GM19438 (cell line): ENCODE data around the gene RPL31.
A peak's percentile ranks its signal among the peaks of the same experiment; 100 is the strongest.

ENCODE experiments used
- ATAC-seq: cut with Tn5 transposase; IDR thresholded peaks from one replicate; pipeline ENCODE4 v1.9.1; 2021; ENCODE audit warnings: low read depth; ENCODE audit not compliant: unreplicated experiment

The RPL31 gene

DNA sequence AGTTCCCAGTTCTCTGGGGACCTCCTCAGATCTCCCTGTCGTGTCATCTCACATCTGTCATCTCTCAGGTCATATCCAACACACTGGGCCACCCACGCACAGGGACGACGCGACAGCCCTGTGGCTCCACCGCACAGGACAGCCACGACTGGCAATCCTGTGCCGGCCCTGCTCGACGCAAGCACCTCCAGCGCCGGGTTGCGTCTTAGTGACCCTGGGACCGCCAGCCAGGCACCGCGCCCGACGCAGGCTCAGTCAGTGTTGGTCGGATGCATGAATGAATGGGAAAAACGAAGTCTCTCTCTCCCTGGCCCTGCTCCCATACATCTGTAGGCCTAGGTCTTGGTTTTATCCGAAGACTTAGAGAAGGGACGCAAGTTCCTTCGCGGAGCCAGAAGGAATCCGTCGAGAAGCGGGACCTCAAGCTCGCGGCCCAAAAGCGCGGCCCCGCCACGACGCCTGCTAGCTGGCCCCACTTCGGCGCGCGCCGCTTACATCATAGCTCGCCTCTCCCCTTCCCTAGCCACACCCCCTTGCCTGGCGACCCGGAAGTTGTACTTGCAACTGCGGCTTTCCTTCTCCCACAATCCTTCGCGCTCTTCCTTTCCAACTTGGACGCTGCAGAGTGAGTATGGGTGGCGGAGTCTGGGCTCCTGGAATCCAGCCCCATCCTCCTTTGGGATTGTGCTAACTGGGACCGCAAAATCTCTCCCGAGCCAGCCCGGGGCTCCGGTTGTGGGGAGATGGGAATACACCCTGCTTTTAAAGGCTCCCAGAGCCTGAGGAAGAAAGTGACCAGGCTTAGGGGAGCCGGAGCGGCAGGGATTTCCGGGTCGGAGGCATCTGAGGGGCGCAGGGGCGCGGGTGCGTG, at the start of gene RPL31:
RPL31 (plus strand) TSS at position 599 of the 871 bp plus-strand sequence. CDS start 413 bp downstream, outside the sequence.
- ATAC-seq = peak; percentile 97

GRCh38 chr2:100952512-100952911, 49.6 kb upstream of the RPL31 start:
- ATAC-seq = no peak

DNA sequence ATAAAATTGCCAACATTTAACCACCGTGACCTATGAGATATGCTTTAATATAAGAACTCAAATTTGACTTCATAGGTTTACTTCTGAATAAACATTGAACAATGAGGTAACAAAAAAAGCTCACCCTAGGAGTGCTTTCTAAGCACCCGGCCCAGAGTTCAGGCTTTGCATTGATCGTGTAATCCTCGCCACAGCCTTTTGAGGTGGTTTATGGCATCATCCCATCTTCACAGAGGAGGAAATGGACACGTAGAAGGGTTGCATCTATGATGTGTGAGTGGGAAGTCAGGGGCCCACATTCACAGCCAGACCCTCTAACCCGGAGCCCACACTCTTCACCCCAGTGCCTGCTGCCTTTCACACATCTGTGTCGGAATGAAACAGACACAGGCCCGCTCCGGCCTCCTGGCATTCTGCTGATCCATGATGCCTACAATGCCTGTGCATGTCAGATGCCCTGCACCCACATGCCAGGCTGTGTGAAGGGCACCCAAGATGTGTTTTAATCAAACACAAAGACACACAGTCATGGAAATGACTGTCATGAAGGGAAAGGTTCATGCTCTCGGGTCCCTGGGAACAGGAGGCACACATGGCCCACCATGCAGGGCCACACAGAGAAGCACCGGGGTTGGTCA, 48.6 kb upstream of the RPL31 start:
- ATAC-seq = no peak

GRCh38 chr2:100954044-100954420, 48.1 kb upstream of the RPL31 start:
- ATAC-seq = no peak

DNA sequence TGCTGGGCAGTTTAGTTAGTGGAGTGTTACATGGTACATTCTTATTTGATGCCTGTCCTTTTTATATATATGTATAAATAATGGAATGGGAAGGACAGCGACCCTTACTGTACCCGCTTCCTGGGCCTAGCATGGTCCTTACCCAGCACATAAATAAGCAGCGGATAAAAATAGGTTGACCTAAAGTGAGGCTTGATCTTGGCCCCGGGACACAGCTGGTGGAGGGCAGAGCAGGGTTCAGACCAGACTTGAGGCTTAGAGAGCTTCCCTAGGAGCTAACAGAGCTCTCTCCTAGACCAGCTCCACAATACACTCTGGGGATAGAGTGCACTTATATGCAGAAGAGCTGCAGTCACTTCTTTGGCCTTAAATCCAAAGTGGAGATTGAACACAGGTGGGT, 46.9 kb upstream of the RPL31 start:
- ATAC-seq = no peak

- no peak for ATAC-seq
These were observed 46.0 kb upstream of the RPL31 start for GRCh38 chr2:100956081-100956480.

GRCh38 chr2:100957996-100958653, 44.0 kb upstream of the RPL31 start:
- no peak for ATAC-seq

GRCh38 chr2:100959225-100959880, 42.7 kb upstream of the RPL31 start:
- no peak for ATAC-seq

- ATAC-seq = no peak
These were observed 41.4 kb upstream of the RPL31 start for GRCh38 chr2:100960688-100961087.

GRCh38 chr2:100962366-100963025, 39.6 kb upstream of the RPL31 start:
- ATAC-seq = no peak

DNA sequence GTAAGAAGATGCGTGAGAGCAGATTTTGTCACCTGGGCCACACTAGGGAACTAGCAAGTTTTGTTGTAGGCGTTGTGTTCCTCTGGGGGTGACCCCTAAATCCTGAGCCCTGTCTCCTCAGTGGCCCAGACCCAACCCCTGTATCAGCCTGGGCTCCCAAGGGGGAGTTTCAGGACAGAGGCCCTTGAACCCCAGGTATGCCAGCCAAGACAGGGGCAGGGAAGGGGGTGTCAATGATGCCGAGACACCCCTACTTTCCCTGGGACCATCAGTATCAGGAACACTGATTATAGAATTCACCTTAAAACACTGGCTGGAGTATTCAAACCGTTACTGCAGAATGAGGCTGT, 39.1 kb upstream of the RPL31 start:
- ATAC-seq = no peak

DNA sequence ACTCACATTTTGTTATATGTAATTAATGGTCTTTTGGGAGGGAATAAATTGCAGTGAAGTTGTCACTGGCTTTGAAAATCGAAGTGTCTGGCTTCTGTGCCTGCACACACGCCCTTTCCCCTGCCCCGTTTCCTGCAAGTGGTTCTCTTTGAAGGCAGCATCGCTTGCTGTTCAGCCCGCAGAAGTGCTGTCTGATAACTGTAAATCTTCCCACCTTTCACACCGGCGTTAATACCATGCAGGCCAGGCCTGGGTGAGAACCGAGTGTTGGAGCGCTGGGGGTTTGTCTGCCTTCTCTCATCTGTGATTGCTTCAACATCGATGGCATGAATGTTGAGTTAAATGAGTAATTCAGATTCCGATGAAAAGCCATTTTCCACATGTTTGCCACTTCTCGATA, 37.9 kb upstream of the RPL31 start:
- ATAC-seq = no peak

GRCh38 chr2:100964681-100965169, 37.4 kb upstream of the RPL31 start:
- ATAC-seq = no peak

DNA sequence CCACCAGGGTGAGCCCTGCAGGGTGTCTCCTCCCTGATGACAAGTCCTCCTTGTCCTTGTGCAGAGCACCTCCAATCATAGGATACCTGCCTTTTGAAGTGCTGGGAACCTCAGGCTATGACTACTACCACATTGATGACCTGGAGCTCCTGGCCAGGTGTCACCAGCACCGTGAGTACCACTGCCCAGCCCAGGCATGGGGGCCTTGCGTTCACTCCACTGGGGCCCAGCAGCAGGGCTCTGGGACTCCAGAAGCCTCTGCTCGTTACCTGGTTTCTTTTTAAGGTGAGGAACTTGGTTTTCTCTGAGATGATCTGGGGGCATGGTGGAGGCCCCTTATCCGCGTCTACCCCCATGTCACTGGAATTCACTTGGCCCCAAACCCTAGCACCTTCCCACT, 36.5 kb upstream of the RPL31 start:
- ATAC-seq = no peak

GRCh38 chr2:100967716-100968115, 34.4 kb upstream of the RPL31 start:
- no peak for ATAC-seq

- ATAC-seq = no peak
These were observed 33.6 kb upstream of the RPL31 start for GRCh38 chr2:100968146-100969145.

DNA sequence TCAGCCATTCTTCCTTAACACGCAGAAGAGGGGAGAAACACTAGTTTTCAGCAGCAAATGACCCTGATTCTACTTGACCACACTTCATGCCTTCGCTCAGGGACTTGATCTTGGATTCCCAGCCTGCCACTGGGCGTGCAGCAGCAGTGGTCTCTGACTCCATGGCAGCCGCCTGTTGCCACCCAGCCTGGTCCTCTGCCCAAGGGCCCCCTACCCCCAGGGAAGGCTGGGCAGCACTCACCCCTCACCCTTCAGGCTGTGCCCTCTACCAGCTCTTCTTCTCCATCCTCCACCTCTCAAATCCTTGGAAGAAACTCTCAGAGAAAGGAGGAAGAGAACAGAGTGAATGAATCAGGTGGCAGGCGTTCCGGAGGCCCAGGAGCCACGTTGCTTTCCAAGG, 32.1 kb upstream of the RPL31 start:
- no peak for ATAC-seq

DNA sequence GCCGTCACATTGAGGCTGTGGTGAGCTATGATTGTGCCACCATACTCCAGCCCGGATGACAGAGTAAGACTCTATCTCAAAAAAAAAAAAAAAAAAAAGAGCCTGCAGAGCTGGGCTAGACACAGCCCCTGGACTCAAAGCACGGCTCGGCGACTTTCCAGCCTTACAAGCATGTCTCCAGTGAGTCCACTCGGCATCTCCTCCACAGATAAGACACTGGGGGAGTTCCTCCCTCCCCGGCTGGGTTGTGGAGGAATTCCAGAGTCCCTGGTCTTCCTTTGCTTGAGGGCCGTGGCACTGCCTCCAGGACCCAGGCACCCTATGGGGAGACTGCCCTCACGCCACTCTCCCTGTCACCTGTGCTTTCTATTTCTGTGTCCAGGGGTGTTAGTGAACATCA, 30.9 kb upstream of the RPL31 start:
- no peak for ATAC-seq

DNA sequence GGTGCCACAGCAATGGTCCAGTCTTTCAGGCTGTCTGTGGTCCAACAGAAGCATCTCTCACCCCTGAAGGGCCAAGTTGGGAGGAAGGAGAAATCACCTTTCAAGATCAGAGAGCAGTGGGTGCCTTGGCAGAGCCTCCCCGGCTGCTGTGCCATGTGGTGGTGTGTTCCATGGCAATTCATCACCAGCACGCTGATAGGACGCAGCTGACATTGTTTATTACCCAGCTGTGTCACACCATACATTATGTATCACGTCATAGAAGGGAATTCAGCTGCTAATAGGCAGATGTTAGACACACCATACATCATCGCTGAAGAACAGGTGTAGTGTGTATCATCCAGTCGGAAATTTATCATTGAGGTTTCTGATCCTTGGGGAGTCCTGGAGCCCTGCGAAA, 29.6 kb upstream of the RPL31 start:
- ATAC-seq = no peak
